ENCODE results near the gene SP1.

DNA sequence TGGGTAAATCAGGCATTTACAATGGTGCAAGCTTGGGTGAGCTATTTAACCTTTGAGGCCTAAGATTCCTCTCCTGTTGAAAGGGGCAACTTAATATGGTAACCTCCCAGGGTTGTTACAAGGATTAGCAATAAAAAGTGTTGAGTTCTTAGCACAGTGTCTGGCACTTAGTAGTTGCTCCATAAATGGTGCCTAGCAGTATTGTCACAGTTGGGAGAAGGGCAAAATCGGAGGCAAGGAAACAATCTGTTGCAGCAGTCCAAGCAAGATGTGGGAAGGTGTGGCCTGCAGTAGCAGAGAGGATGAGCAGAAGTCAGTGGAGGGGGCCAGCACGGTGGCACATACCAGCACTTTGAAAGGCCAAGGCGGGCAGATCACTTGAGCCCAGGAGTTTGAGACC is 36.5 kb upstream of the SP1 start:
- TF ChIP-seq EZH2 (IDR thresholded peaks at IDR 0.05; ENCODE audit: insufficient read depth, poor library complexity, severe bottlenecking) (no peak), EZH2phosphoT487 (IDR thresholded peaks at IDR 0.05; ENCODE audit: insufficient read depth, low read depth) (no peak)
